Measurements from ENCODE around the gene GAB2.

GAB2 gene

DNA sequence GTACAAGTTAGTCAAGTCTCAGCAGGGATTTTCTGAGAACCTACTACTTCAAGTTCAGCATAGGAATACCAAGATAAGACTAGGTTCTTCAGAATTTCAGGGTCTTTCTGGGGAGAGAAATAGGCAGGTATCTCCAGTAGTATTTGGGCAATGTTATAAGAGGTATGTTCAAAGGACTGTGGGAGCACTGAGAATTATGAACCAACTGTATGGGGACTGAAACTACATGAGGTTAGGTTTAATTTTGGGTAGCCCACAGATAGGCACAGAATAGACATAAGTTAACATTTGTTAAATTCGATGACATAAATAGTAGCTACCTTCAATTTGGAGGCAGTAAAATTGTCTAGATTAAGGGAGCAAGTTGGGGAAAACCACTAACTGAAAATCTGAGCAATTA lies 9.2 kb upstream of the GAB2 start:
- no peak for DNase-seq

DNA sequence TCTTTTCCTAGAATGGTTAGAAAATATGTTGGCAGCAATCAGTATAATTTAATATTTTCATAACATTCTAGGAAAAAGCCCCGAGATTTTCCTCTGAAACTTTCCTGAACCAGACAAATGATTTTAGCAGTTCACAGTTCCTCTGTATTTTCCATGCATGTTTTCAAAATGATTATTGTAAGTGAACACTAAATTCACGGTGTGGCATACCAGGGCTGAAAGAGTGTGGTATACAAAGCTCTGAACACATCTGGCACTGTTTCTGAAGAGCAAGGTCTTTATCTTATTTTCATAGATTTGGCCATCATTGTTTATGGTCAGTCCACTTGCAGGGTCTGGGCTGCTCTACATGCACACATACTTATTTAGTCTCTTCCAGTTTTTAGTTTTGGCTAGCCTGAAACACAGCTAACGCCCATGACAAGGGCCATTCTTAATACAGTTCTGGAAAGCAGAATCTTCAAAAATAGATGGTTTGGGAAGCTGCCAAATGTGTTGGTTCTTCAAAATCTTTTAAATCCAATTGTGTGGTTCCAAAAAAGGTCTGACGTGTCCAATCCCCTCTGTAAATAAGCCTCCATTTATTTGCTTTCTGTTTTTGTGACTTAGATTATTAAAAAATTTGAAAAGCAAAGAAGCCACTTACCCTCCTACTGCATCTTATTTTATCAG lies 7.9 kb upstream of the GAB2 start:
- no peak for DNase-seq

GRCh38 chr11:78424334-78425270 lies 7.0 kb upstream of the GAB2 start:
- DNase-seq: no peak

- DNase-seq: no peak
Observed at GRCh38 chr11:78423241-78423640, 5.6 kb upstream of the GAB2 start.

DNA sequence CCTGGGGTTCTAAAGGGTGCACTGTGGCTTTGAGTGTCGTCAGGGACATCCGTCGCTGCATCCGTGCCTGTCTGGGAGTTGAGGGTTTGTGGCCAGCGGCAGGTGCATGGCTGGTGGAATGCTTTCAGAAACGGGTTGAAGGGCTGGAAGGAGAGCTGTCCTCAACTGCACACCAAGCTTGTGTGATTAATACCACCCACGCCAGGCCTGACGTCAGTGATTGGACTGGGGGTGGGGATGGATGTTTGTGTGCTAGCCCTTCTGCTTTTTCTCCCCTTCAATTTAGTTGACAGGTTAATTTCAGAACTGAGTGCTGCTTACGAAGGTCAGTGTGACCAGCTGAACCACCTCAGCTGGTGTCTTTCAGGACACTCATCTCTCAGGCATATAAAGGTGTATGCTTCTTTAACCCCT lies 3.2 kb upstream of the GAB2 start:
- no peak for DNase-seq

- peak; percentile 18 for DNase-seq
Observed at GRCh38 chr11:78420255-78420764, 2.7 kb upstream of the GAB2 start.

- no peak for DNase-seq
Observed at GRCh38 chr11:78419327-78419726, 1.7 kb upstream of the GAB2 start.

DNA sequence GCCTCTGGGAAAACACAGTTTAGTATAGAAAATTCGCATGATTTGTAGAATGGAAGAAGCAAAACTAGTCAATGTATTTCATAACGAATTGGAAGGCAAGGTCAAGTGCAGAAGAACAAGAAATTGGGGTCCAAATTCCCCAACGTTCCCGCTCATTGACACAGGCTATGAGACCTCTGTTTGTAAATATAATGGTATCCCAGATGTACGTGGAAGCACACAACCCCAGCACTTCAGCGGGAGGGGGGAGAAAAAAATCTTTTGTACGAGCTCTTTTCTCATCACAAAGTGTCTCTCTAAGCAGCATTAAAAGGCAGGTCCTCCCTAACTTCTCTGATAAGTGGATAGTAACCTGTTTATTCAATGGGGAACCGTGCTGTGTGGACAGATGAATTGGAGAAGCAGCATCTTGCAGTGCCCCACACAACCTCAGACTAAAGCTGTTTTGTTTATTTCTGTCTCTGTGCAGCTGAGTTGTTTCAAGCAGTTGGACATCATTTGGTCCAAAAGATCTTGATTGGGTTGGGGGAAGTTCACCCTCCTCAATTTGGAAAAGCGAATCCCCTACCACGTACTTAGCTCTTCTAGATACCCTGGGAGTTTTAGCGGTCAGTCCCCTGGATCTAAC lies 1.1 kb upstream of the GAB2 start:
- no peak for DNase-seq

GRCh38 chr11:78417888-78418583 lies 416 bp upstream of the GAB2 start:
- peak; percentile 85 for DNase-seq

DNA sequence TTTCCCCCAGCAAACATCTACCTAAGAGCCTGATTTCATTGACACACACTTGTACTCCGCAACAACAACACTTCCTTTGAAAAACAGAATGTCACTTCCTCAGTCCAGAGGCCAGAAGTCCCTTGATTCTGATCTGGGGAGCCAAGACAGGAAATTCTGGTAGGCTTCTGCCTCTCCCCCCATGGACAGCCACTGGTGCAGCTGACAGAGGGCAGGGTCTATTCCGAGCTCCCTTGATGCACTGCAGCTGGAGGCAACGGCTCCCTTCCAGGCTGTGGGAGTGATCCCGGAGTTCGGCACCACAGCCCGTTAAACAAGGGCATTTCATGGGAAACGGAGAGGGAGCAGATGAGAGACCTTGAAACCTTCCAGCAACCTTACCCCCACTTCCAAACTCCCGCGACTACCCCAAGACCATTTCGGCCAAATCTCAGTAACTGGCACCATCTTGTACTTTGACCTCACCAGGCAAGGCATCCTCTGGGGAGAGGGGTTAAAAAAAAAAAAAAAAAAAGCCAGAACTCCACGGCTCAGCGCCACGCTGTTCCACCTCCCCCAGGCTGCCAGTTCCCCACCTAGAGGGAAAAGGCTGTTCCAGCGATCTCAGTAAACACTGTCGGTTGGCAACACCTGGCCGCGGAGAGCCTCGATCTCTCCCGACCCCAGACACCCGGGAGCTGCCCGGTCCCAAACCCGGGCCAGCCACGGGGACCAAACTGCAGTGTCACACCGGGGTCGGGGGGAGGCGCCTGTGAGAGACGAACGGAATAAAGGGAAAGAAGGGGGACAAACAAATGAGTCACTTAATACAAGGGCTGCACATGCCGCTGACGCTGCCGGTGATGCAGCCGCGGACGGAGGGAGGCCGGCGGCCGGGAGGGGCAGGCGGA lies 1.1 kb downstream of the GAB2 start:
- peak; percentile 49 for DNase-seq

GRCh38 chr11:78415338-78415737 lies 2.3 kb downstream of the GAB2 start:
- DNase-seq: no peak

GRCh38 chr11:78414321-78415051 lies 3.1 kb downstream of the GAB2 start:
- no peak for DNase-seq

DNA sequence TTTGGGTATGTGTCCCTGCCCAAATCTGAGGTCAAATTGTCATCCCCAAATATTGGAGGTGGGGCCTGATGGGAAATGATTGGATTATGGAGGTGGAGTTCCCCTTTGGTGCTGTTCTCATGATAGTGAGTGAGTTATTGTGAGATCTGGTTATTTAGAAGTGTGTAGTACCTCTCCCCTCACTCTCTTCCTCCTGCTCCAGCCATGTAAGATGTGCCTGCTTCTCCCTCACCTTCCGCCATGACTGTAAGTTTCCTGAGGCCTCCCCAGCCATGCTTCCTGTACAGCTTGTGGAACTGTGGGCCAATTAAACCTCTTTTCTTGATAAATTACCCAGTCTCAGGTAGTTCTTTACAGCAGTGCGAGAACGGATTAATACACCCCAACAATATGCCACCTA lies 9.0 kb downstream of the GAB2 start:
- DNase-seq: no peak

GRCh38 chr11:78406568-78407196 lies 10.9 kb downstream of the GAB2 start:
- no peak for DNase-seq

GRCh38 chr11:78405805-78406204 lies 11.8 kb downstream of the GAB2 start:
- no peak for DNase-seq

GRCh38 chr11:78403781-78404180 lies 13.8 kb downstream of the GAB2 start:
- no peak for DNase-seq

DNA sequence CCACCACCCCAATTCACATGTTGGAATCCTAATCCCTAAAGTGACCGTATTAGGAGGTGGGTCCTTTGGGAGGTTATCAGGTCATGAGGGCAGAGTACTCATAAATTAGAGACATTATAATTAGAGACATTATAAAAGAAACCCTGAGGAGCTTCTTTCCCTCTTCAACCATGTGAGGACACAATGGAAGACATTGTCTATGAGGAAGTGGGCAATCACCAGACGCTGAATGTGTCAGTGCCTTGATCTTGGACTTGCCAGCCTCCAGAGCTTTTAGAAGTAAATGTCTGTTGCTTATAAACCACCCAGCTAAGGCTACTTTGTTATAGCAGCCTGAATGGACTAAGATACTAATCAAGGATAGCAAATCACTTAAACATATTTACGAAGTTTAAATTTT lies 14.8 kb downstream of the GAB2 start:
- no peak for DNase-seq

GRCh38 chr11:78400702-78401101 lies 16.9 kb downstream of the GAB2 start:
- no peak for DNase-seq

- DNase-seq: no peak
Observed at GRCh38 chr11:78400116-78400515, 17.5 kb downstream of the GAB2 start.

DNA sequence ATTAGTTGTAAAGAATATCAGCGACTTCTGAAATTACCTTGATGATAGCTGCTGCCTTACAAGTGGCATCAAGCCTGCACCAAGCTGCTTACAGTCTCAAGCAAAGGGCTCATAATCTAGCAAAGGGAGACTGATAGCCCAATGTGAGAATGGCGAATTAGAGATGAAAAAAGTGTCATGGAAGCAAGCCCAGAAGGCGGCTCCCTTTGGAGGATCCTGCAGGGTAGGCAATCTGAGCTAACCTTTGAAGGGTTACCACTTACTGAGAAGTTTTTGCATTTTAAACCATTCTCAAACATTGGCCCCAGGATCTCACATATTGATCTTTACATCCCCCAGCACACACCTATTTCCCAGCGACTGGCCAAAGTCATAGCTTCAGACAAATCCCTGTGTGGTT lies 18.5 kb downstream of the GAB2 start:
- DNase-seq: no peak

GRCh38 chr11:78398715-78399114 lies 18.9 kb downstream of the GAB2 start:
- no peak for DNase-seq
